GM23338 (cell line): ENCODE results near the gene VSIG10L. TPM values are rescaled to one million over a fixed set of nuclear protein-coding genes. Genes with fewer than 3 reads are reported as not detected.

ENCODE experiments used
- ATAC-seq: fragments of 200-7000 bp; cut with Tn5 transposase; 3 replicates; pipeline ENCODE4 v1.9.1; 2020
- DNase-seq: peaks from one replicate; pipeline ENCODE4 v3.0.0-alpha.2; 2015; ENCODE audit warnings: low spot score
- H2AFZ ChIP-seq: fragments of 200-600 bp; sonication (generic); 2 replicates; pipeline ENCODE4 v1.8.0; 2016; ENCODE audit warnings: antibody characterized with exemption, mild to moderate bottlenecking, moderate library complexity
- H3F3A ChIP-seq: fragments of 200-600 bp; sonication (generic); replicated peaks from 2 replicates; pipeline ENCODE4 v1.8.0; 2017; ENCODE audit warnings: antibody characterized with exemption, mixed run types, low read depth
- H3K27ac ChIP-seq: fragments of 200-600 bp; sonication (generic); 2 replicates; pipeline ENCODE4 v1.6.1; 2016; ENCODE audit warnings: low read depth
- H3K27me3 ChIP-seq: fragments of 200-600 bp; sonication (generic); 2 replicates; pipeline ENCODE4 v1.8.0; 2016; ENCODE audit warnings: mild to moderate bottlenecking, mixed run types, moderate library complexity; ENCODE audit not compliant: insufficient read depth
- H3K36me3 ChIP-seq: fragments of 200-600 bp; sonication (generic); 2 replicates; pipeline ENCODE4 v1.8.0; 2016; ENCODE audit warnings: mild to moderate bottlenecking; ENCODE audit not compliant: insufficient read depth
- H3K4me1 ChIP-seq: fragments of 200-600 bp; sonication (generic); 2 replicates; pipeline ENCODE4 v1.8.0; 2016; ENCODE audit warnings: mild to moderate bottlenecking, moderate library complexity; ENCODE audit not compliant: insufficient read depth
- H3K4me2 ChIP-seq: fragments of 200-600 bp; sonication (generic); 2 replicates; pipeline ENCODE4 v1.7.1; 2017; ENCODE audit warnings: mixed run types
- H3K4me3 ChIP-seq: fragments of 200-600 bp; sonication (generic); 2 replicates; pipeline ENCODE4 v1.6.1; 2016; ENCODE audit warnings: mixed run types
- H3K79me2 ChIP-seq: fragments of 200-600 bp; sonication (generic); replicated peaks from 2 replicates; pipeline ENCODE4 v1.8.0; 2017; ENCODE audit warnings: mild to moderate bottlenecking; ENCODE audit not compliant: insufficient read depth
- H3K9me2 ChIP-seq: fragments of 200-600 bp; sonication (generic); 2 replicates; pipeline ENCODE4 v1.8.0; 2017; ENCODE audit not compliant: insufficient read depth
- H4K20me1 ChIP-seq: fragments of 200-600 bp; sonication (generic); replicated peaks from 2 replicates; pipeline ENCODE4 v1.8.0; 2017; ENCODE audit warnings: mild to moderate bottlenecking; ENCODE audit not compliant: insufficient read depth
- H3K27ac Mint-ChIP-seq: 2 replicates; pipeline ENCODE4 v1.8.0; 2020; ENCODE audit warnings: inconsistent platforms, mild to moderate bottlenecking, moderate library complexity, mixed read lengths
- H3K27me3 Mint-ChIP-seq: 3 replicates; pipeline ENCODE4 v1.8.0; 2022; ENCODE audit warnings: low read depth, mild to moderate bottlenecking, moderate library complexity, mixed read lengths, inconsistent platforms; ENCODE audit not compliant: insufficient read depth, poor library complexity
- H3K36me3 Mint-ChIP-seq: 3 replicates; pipeline ENCODE4 v1.8.0; 2021; ENCODE audit warnings: low read depth, mild to moderate bottlenecking, inconsistent platforms, moderate library complexity, mixed read lengths
- H3K4me1 Mint-ChIP-seq: 3 replicates; pipeline ENCODE4 v1.8.0; 2020; ENCODE audit warnings: mild to moderate bottlenecking, inconsistent platforms, mixed read lengths
- H3K4me3 Mint-ChIP-seq: 3 replicates; pipeline ENCODE4 v1.8.0; 2021; ENCODE audit warnings: moderate library complexity, mild to moderate bottlenecking, inconsistent platforms, mixed read lengths
- H3K9me3 Mint-ChIP-seq: 3 replicates; pipeline ENCODE4 v1.8.0; 2020; ENCODE audit warnings: moderate library complexity, mild to moderate bottlenecking, inconsistent platforms, mixed read lengths
- CREB1 ChIP-seq: fragments of 250-450 bp; sonication (Bioruptor Pico); IDR thresholded peaks from 2 replicates; pipeline ENCODE4 v1.5.0; 2020; ENCODE audit warnings: low read depth, mild to moderate bottlenecking, moderate library complexity
- CTCF ChIP-seq, 2 experiments: fragments of 200-600 bp in 1 of 2; sonication (generic) in 1 of 2; conservative IDR thresholded peaks; 2 replicates each; pipeline versions ENCODE4 v1.5.1 to v1.6.1; 2016 to 2017; ENCODE audit warnings: antibody characterized with exemption in 2 of 2, low read depth in 2 of 2, mild to moderate bottlenecking in 2 of 2, moderate library complexity in 1 of 2
- POLR2AphosphoS5 ChIP-seq: IDR thresholded peaks from 2 replicates; pipeline ENCODE4 v1.6.1; 2016; ENCODE audit warnings: antibody characterized with exemption, low read depth
- REST ChIP-seq: IDR thresholded peaks from one replicate; pipeline ENCODE4 v1.6.1; 2018; ENCODE audit warnings: antibody characterized with exemption; ENCODE audit not compliant: unreplicated experiment
- ZNF462 ChIP-seq: fragments of 250-450 bp; sonication (Bioruptor Pico); IDR thresholded peaks from 2 replicates; pipeline ENCODE4 v1.5.0; 2020; ENCODE audit warnings: mild to moderate bottlenecking, moderate library complexity
- polyA plus RNA-seq: library from polyadenylated mRNA; unstranded; fragments of >200 nt; fragmentation: Nextera tagmentation; extraction: Ambion mirVana; gene quantifications from 2 replicates; pipeline ENCODE4 v1.2.1, GENCODE V29; 2016
- total RNA-seq: library from RNA; depleted of rRNA; stranded (reverse); fragments of >200 nt; shearing (Covaris generic); gene quantifications from 2 replicates; pipeline ENCODE4 v1.2.3, GENCODE V29; 2014

Gene VSIG10L
- total and polyA plus RNA-seq, 2 experiments from 2014 or later, result 9.6 to 10.4 TPM

- peak overlapping the region; percentile 96 for H3K27ac Mint-ChIP-seq
- ATAC-seq (peak; percentile 76), DNase-seq (peak; percentile 95)
- peaks cover 24% of the 10 kb centered on the region for H3K27me3 Mint-ChIP-seq
- H3K4me3 Mint-ChIP-seq, result peak overlapping the region; percentile 88
- peak overlapping the region; percentile 72 for H3K4me2 ChIP-seq
- no peak for TF ChIP-seq ZNF462
- peak; percentile 51 for TF ChIP-seq CREB1 (CRISPR knock-in tag)
- peak; percentile 23; the same call in 1 of the 2 replicates for TF ChIP-seq POLR2AphosphoS5
- no peak for TF ChIP-seq REST
- TF ChIP-seq CTCF (conservative IDR thresholded peaks at IDR 0.05; ENCODE audit: low read depth in 2 of 2), result peak; percentile 81 to 93
- H3K27ac ChIP-seq, result peak overlapping the region; percentile 71
- peaks cover 24% of the 10 kb centered on the region for H3K4me1 ChIP-seq
- no peaks in the 10 kb centered on the region for H3K36me3 ChIP-seq
- peaks cover 16% of the 10 kb centered on the region for H3K27me3 ChIP-seq
- H2AFZ ChIP-seq, result peak overlapping the region; percentile 77
- no peaks in the 10 kb centered on the region for H4K20me1 ChIP-seq
- H3F3A ChIP-seq, result no peaks in the 10 kb centered on the region
- no peaks in the 10 kb centered on the region; the same call in 2 of the 3 replicates for H3K9me3 Mint-ChIP-seq
- peaks cover 18% of the 10 kb centered on the region for H3K36me3 Mint-ChIP-seq
- peaks cover 28% of the 10 kb centered on the region for H3K4me1 Mint-ChIP-seq
- peak overlapping the region; percentile 62 for H3K4me3 ChIP-seq
- 0 out of 2 replicates have a peak, but pooled peaks cover 3% of the 10 kb centered on the region for H3K9me2 ChIP-seq
- H3K79me2 ChIP-seq, result no peaks in the 10 kb centered on the region
Observed at GRCh38 chr19:51338563-51339312, 3.2 kb downstream of the VSIG10L start.
